ENCODE results near the gene ARHGAP12.

Gene ARHGAP12

DNA sequence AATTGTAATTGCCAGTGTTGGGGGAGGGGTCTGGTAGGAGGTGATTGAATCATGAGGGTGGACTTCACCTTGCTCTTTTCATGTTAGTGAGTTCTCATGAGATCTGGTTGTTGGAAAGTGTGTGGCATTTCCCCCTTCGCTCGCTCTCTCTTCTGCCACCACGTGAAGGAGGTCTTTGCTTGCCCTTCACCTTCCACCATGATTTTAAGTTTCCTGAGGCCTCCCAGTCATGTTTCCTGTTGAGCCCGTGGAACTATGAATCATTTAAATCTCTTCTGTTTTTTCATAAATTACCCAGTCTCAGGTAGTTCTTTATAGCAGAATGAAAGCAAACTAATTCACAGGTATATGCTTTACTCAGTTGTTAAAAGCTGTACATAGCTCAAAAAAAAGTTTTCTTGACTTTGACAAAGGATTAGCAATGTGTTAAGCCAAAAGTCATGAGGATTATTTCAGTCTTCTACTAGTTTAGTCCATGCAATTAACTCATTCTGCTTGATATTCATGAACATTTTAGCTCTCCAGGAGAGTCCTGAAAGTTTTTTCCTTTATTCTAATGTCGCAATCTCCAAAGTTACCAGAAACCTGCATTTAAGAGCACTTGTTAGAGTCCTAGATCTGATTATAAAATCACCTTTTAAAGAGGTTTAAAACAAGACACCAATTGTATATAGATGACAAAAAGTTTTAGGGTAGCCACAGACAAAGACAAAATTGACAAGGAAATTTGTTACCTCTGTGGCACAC, 27.7 kb upstream of the ARHGAP12 start:
- Histone ChIP-seq H3K27me3 (ENCODE audit: low read depth) (no peaks in the 10 kb centered on the region), H3K4me3 (no peak overlapping the region), H3K4me1 (no peaks in the 10 kb centered on the region; the same call in 1 of the 2 replicates), H3K9me3 (no peaks in the 10 kb centered on the region), H3K36me3 (replicated peaks) (no peaks in the 10 kb centered on the region)
- no peak for DNase-seq (ENCODE audit: low spot score in 2 of 2)
- in situ Hi-C loops (cut with MboI; ENCODE audit: low sequenced_read_pairs) = no loop called here

- no peaks in the 10 kb centered on the region for H3K36me3 ChIP-seq (replicated peaks)
- DNase-seq (ENCODE audit: low spot score in 2 of 2) = no peak
- H3K4me3 ChIP-seq = no peak overlapping the region
- H3K9me3 ChIP-seq = no peaks in the 10 kb centered on the region
- no peaks in the 10 kb centered on the region for H3K27me3 ChIP-seq (ENCODE audit: low read depth)
- no peaks in the 10 kb centered on the region; the same call in 1 of the 2 replicates for H3K4me1 ChIP-seq
- in situ Hi-C loops (cut with MboI; ENCODE audit: low sequenced_read_pairs) = no loop called here
These were observed 26.0 kb upstream of the ARHGAP12 start for GRCh38 chr10:31954410-31955191.

GRCh38 chr10:31953480-31953879, 24.8 kb upstream of the ARHGAP12 start:
- no peaks in the 10 kb centered on the region; the same call in 1 of the 2 replicates for H3K4me1 ChIP-seq
- H3K4me3 ChIP-seq = no peak overlapping the region
- DNase-seq (ENCODE audit: low spot score in 2 of 2) = no peak
- in situ Hi-C loops (cut with MboI; ENCODE audit: low sequenced_read_pairs) = no loop called here
- H3K9me3 ChIP-seq = no peaks in the 10 kb centered on the region
- no peaks in the 10 kb centered on the region for H3K36me3 ChIP-seq (replicated peaks)
- no peaks in the 10 kb centered on the region for H3K27me3 ChIP-seq (ENCODE audit: low read depth)

DNA sequence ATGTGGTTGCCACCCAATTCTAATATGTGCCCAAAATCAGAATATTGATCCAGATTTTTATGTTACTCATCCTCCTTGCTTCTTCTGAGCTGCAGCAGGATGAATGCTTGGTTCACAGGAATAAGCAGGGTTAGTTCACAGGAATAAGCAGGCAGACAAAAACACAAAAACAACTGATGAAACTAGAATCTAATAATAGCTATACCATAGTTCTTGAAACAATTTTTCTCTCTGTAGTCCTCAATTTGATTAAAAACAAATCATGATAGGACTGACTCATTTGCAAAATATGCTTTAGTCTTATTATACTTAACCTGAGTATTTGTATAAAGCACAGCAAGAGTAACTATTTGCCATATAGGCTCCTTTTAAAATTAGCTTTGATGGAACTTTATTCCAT, 24.4 kb upstream of the ARHGAP12 start:
- H3K36me3 ChIP-seq (replicated peaks) = no peaks in the 10 kb centered on the region
- no peaks in the 10 kb centered on the region for H3K9me3 ChIP-seq
- DNase-seq (ENCODE audit: low spot score in 2 of 2) = no peak
- H3K4me1 ChIP-seq = no peaks in the 10 kb centered on the region; the same call in 1 of the 2 replicates
- in situ Hi-C loops (cut with MboI; ENCODE audit: low sequenced_read_pairs) = no loop called here
- H3K4me3 ChIP-seq = no peak overlapping the region
- no peaks in the 10 kb centered on the region for H3K27me3 ChIP-seq (ENCODE audit: low read depth)

- no peak for DNase-seq (ENCODE audit: low spot score in 2 of 2)
- H3K36me3 ChIP-seq (replicated peaks) = no peaks in the 10 kb centered on the region
- no peaks in the 10 kb centered on the region for H3K27me3 ChIP-seq (ENCODE audit: low read depth)
- in situ Hi-C loops (cut with MboI; ENCODE audit: low sequenced_read_pairs) = no loop called here
- H3K4me1 ChIP-seq = no peaks in the 10 kb centered on the region; the same call in 1 of the 2 replicates
- no peaks in the 10 kb centered on the region for H3K9me3 ChIP-seq
- no peak overlapping the region for H3K4me3 ChIP-seq
These were observed 23.4 kb upstream of the ARHGAP12 start for GRCh38 chr10:31952066-31952465.

DNA sequence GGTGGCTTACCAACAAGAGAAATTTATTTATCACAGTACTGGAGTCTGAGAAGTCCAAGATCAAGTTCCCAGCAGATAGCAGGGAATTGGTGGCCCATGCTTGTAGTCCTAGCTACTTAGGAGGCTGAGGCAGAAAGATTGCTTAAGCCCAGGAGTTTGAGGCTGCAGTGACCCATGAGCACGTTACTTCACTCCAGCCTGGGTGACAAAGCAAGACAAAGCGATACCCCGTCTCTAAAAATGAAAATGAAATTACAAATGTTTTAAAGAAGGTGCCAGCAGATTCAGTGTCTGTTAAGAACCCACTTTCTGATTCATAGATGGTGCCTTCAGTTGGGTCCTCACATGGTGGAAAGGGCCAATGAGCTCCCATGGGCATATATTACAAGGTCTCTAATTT, 20.6 kb upstream of the ARHGAP12 start:
- in situ Hi-C loops (cut with MboI; ENCODE audit: low sequenced_read_pairs) = no loop called here
- Histone ChIP-seq H3K36me3 (replicated peaks) (no peaks in the 10 kb centered on the region), H3K4me1 (peaks cover 11% of the 10 kb centered on the region), H3K27me3 (ENCODE audit: low read depth) (no peaks in the 10 kb centered on the region), H3K9me3 (no peaks in the 10 kb centered on the region), H3K4me3 (no peak overlapping the region)
- no peak for DNase-seq (ENCODE audit: low spot score in 2 of 2)

GRCh38 chr10:31948021-31948420, 19.4 kb upstream of the ARHGAP12 start:
- Histone ChIP-seq H3K4me1 (peaks cover 11% of the 10 kb centered on the region), H3K27me3 (ENCODE audit: low read depth) (no peaks in the 10 kb centered on the region), H3K36me3 (replicated peaks) (no peaks in the 10 kb centered on the region), H3K4me3 (no peak overlapping the region), H3K9me3 (no peaks in the 10 kb centered on the region)
- in situ Hi-C loops (cut with MboI; ENCODE audit: low sequenced_read_pairs) = no loop called here
- no peak for DNase-seq (ENCODE audit: low spot score in 2 of 2)

GRCh38 chr10:31947144-31947926, 18.7 kb upstream of the ARHGAP12 start:
- no peak overlapping the region for H3K4me3 ChIP-seq
- no peaks in the 10 kb centered on the region for H3K27me3 ChIP-seq (ENCODE audit: low read depth)
- in situ Hi-C loops (cut with MboI; ENCODE audit: low sequenced_read_pairs) = no loop called here
- H3K4me1 ChIP-seq = peaks cover 11% of the 10 kb centered on the region
- H3K36me3 ChIP-seq (replicated peaks) = no peaks in the 10 kb centered on the region
- no peaks in the 10 kb centered on the region for H3K9me3 ChIP-seq
- DNase-seq (ENCODE audit: low spot score in 2 of 2) = peak in 1 of 2 experiments; percentile 12

DNA sequence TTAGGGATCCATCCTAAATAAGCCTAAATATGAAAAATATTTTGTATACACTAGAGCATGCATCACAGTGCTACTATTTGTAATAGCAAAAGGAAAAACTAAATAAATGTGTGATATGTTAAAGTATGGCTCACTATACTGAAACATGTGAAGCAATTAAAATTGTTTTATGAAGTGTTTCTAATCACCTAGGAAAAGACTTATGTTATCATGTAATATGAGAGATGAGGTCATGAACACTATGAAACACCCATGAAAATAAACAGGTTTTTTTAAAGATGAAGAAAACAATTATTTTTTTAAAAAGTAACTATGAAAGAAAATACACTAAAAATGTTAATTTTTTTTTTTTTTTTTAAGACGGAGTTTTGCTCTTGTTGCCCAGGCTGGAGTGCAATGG, 16.8 kb upstream of the ARHGAP12 start:
- H3K36me3 ChIP-seq (replicated peaks) = no peaks in the 10 kb centered on the region
- in situ Hi-C loops (cut with MboI; ENCODE audit: low sequenced_read_pairs) = no loop called here
- DNase-seq (ENCODE audit: low spot score in 2 of 2) = no peak
- H3K4me1 ChIP-seq = peaks cover 11% of the 10 kb centered on the region
- H3K27me3 ChIP-seq (ENCODE audit: low read depth) = no peaks in the 10 kb centered on the region
- H3K4me3 ChIP-seq = no peak overlapping the region
- no peaks in the 10 kb centered on the region for H3K9me3 ChIP-seq

DNA sequence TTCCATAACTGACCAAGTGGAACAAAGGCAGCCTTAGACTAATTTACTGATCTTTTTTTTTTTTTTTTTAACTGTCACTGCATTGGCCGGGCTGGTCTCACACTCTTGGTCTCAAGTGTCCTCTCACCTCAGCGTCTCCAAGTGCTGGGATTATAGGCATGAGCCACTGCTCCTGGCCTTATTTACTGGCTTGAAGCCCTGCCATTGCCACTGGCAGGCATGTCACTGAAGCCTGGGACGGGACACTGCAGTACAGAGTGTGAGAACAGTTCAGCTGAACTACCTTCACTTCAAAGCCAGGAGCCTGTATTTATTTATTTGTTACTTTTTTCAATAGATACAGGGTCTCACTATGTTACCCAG, 15.4 kb upstream of the ARHGAP12 start:
- Histone ChIP-seq H3K36me3 (replicated peaks) (no peaks in the 10 kb centered on the region), H3K9me3 (no peaks in the 10 kb centered on the region), H3K4me1 (peaks cover 11% of the 10 kb centered on the region), H3K4me3 (no peak overlapping the region), H3K27me3 (ENCODE audit: low read depth) (no peaks in the 10 kb centered on the region)
- DNase-seq (ENCODE audit: low spot score in 2 of 2) = no peak
- in situ Hi-C loops (cut with MboI; ENCODE audit: low sequenced_read_pairs) = no loop called here

DNA sequence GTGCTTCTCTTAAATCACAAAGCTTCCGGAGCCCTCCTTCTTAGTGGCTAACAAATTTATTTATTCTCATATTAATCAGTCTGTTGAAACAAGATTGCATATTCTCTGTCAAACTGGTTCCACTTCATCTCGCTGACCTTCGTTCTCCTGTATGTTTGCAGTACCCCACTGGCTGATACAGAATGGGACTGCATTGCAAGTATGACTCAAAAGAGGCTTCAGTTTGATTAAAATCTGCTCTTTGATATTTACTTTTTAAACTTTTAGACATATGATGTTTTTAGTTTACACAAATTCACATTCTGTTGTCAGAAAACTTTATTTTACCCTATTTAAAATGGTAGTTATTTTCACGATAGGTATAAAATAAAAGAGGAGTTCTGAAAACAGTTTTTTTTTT, 14.3 kb upstream of the ARHGAP12 start:
- in situ Hi-C loops (cut with MboI; ENCODE audit: low sequenced_read_pairs) = no loop called here
- no peak overlapping the region for H3K4me3 ChIP-seq
- no peak for DNase-seq (ENCODE audit: low spot score in 2 of 2)
- no peaks in the 10 kb centered on the region for H3K36me3 ChIP-seq (replicated peaks)
- peaks cover 11% of the 10 kb centered on the region for H3K4me1 ChIP-seq
- no peaks in the 10 kb centered on the region for H3K27me3 ChIP-seq (ENCODE audit: low read depth)
- no peaks in the 10 kb centered on the region for H3K9me3 ChIP-seq

- H3K9me3 ChIP-seq = no peaks in the 10 kb centered on the region
- in situ Hi-C loops (cut with MboI; ENCODE audit: low sequenced_read_pairs) = no loop called here
These were observed 13.8 kb upstream of the ARHGAP12 start for GRCh38 chr10:31942435-31942834.

DNA sequence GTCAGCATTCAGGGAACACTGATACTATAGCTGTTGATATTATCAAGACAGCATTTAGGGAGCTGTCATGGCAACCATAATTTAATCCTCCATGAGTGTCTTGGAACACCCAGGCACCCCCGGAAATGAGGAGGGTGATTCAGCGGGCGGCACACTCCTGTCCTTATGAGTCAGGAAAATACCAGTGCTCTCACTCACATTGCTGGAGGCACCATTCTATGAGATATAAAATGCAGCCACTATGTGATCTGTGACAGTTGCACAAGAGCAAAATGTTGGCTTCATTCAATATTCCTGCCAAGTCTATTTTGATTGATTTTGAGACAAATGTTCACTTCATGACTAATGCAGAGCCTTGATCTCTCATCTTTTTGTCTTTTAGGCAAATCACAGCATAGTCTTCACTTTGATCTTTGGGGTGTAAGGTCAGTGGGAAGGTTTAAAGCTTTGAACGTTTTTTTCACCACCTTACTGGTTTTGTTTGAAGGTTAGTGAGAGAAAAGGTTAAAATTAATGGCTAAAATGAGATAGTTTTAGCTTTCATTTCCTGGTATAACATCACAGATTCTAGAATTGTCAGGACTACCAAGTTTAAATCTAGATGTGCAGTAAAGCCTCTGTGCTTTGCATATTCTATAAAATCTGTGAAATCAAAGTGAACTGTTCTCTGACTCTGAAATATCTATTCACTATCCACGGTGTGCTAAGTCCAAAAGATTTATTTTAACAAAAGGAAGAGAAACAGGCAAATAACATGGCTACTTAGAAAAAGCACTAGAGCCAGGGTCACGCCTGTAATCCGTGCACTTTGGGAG, 12.4 kb upstream of the ARHGAP12 start:
- Histone ChIP-seq H3K4me3 (no peak overlapping the region), H3K9me3 (no peaks in the 10 kb centered on the region), H3K4me1 (peaks cover 11% of the 10 kb centered on the region), H3K27me3 (ENCODE audit: low read depth) (no peaks in the 10 kb centered on the region), H3K36me3 (replicated peaks) (no peaks in the 10 kb centered on the region)
- peak in 1 of 2 experiments; percentile 18 for DNase-seq (ENCODE audit: low spot score in 2 of 2)
- in situ Hi-C loops (cut with MboI; ENCODE audit: low sequenced_read_pairs) = no loop called here

More at GRCh38 chr10:31942435-31942834, 13.8 kb upstream of the ARHGAP12 start:
- Histone ChIP-seq H3K36me3 (replicated peaks) (no peaks in the 10 kb centered on the region), H3K4me1 (peaks cover 11% of the 10 kb centered on the region), H3K4me3 (no peak overlapping the region), H3K27me3 (ENCODE audit: low read depth) (no peaks in the 10 kb centered on the region)
- DNase-seq (ENCODE audit: low spot score in 2 of 2) = no peak

Measured in HAP-1 (cell line).